ENCODE measurements around the gene HSD11B1. TPM values are rescaled to one million over a fixed set of nuclear protein-coding genes. Genes with fewer than 3 reads are reported as not detected.
A peak's percentile ranks its signal among the peaks of the same experiment; 100 is the strongest.

HSD11B1 gene
- 83.7 TPM for total RNA-seq
- long read RNA-seq, transcript HSD11B1-202 (6 exons, 1,405 nt): major isoform, 146 of 164 reads
- long read RNA-seq, partial matches to known transcripts: 9 of 164 reads
- long read RNA-seq, other reads (novel, unspliced or antisense): 9 of 164 reads

DNA sequence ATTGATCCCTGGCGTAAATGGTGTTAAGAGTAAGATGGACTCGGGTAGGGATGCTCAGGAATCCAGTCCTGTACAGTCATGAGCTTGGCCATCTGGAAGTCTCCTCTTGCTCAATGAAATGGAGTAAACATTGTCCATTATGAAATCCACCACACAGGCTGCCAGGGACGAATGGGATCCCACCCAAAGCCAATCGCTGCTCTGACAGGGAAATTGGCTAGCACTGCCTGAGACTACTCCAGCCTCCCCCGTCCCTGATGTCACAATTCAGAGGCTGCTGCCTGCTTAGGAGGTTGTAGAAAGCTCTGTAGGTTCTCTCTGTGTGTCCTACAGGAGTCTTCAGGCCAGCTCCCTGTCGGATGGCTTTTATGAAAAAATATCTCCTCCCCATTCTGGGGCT lies at the start of gene HSD11B1:
HSD11B1 (plus strand) TSS at position 263 of the 400 bp plus-strand sequence; CDS start at position 360, 97 bp downstream.
- DNase-seq (ENCODE audit: low spot score): no peak

GRCh38 chr1:209655411-209656231 lies 49.0 kb upstream of the HSD11B1 start:
- no peak for DNase-seq (ENCODE audit: low spot score)

- DNase-seq (ENCODE audit: low spot score): no peak
Observed at GRCh38 chr1:209657140-209657879, 47.3 kb upstream of the HSD11B1 start.

DNA sequence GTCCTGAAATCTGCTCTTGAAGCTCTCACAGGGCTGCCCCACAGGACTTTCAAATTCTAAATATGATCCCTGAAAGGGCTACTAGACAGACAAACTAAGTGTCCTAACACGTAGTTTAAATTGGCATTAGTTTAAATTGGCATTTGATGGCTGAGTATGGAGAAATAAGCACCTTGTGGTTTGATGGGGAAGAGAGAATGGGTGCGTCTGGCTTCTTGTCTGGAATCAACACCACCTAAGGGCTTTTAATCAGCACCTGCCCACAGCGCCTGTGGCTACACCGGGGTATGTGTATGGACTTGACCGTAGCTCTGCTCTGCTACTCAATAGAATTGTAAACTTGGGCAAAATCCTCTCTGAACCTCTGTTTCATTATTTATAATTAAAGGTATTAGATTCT lies 46.7 kb upstream of the HSD11B1 start:
- DNase-seq (ENCODE audit: low spot score): no peak

- no peak for DNase-seq (ENCODE audit: low spot score)
Observed at GRCh38 chr1:209659909-209660308, 44.7 kb upstream of the HSD11B1 start.

DNA sequence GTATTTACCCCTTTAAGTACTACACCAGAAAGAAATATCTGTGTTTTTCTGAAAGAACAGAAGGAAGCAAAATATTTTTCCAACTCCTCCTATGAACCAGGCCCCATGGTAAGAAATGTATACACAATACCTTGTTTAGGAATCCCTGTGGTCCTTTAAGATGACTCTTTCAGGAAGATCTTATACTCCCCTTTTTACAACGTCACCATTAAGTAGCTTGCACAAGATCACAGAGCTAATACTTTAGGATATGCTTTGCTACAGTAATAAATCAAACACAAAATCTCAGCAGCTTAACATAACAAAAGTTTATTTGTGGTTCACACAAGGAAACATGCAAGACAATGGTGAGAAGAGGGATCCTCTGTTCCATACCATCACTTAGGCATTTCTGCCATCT lies 43.6 kb upstream of the HSD11B1 start:
- DNase-seq (ENCODE audit: low spot score): no peak

DNA sequence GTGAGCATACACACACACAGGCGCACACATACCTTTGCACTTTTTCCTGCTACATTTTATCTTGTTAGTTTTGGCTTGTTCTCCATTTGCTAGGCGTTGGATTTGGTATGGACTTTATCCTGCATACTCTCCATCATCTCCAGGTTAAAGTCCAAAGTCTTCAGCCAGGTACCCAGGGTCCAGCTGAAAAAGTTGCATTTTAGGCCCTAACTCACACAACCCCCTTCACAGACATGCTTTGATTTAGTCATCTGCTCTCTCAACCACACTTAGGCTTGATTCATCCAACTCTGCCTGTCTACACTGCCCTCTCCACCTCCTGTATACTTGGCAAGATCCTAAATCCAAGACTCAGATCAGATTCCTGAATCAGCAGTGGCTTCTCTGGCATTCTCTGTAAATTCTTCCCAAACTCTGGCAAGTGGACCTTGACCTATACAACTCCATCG lies 41.7 kb upstream of the HSD11B1 start:
- no peak for DNase-seq (ENCODE audit: low spot score)

GRCh38 chr1:209667103-209667502 lies 37.5 kb upstream of the HSD11B1 start:
- no peak for DNase-seq (ENCODE audit: low spot score)

DNA sequence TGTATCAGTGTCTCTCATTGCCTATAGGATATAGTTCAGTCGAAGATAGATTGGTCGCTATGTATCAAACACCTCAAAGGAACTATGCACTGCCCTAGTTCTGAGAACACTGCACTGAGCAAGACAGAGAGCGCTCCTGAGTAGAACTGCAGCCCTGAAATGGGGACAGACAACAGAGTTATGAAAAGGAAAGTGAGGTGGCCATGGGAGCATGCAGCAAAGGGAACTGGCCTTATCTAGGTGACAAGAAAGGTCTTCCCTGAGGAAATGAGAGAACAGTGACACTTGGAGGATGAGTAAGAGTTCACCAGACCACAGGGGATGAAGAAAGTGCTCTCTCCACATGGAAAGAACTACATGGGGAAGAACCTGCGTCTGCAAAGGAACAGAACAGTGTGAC lies 36.9 kb upstream of the HSD11B1 start:
- DNase-seq (ENCODE audit: low spot score): no peak

DNA sequence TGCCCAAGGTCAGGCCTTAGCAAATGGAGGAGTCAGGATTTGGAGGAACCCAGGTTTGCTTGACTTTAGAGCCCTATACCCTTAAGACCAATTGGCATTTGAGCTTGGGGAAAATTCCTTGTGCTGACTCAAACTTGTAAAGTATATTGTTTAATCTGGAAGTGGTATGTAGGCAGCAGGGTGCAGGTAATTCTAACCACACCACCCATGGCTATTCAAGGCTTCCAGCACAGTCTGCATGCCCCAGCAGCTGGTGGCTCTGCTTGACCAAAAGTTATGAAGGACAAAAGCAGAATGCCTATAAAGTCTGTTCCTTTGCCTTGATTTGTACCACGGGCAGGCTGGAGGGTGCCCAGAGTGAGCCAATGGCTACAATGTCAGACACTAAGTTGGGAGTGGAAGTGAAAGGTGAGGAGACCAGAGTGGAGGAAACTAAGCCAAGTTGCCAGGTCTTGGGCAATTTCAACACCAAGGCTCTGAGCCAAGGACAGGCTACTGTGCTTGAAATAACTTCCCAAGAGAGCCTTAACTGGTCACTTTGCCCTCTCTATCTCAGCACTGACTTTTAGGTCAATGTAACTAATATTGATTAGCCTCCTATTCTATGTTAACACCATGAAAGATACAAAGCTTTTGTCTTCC lies 34.1 kb upstream of the HSD11B1 start:
- no peak for DNase-seq (ENCODE audit: low spot score)

DNA sequence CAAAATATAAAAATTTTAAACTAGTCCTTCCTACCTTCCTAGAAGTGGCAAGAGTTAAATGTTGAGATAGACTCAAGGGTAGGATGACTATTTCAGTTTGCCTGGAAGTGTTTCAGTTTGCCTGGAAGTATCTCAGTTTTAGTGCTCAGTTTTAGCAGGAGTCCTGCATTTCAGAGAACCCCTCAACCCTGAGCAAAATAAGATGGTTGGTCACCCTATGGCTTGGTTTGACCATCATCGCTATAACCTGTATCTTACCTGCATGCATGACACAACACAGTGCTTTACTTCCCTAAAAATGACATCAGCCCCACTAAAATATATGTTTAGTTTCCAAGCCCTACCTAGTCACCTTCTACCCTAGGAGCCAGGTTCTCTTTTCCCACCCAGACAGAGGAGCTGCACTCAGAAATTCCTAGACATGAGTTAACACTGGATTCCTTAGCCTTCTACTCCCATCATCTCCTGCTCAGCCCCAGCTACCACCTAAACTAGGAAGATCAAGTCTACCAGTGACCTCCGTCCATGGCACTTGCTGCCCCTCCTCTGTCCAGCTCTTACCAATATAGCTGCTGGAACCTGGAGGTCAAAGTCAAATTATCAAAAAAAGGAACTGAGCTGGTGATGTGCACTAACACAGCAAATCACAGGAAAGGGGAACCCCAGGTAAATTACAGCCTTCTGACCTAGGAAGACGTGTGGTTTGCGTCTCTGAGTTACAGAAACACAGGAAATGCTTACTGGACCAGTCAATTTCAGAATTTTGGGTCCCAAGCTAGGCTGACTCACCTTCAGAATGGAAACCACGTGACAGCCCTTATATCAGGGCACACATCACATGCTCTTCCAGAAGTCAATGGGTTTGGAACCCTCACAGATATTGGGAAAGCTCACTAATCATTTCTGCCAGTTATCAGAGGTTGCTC lies 31.7 kb upstream of the HSD11B1 start:
- no peak for DNase-seq (ENCODE audit: low spot score)

DNA sequence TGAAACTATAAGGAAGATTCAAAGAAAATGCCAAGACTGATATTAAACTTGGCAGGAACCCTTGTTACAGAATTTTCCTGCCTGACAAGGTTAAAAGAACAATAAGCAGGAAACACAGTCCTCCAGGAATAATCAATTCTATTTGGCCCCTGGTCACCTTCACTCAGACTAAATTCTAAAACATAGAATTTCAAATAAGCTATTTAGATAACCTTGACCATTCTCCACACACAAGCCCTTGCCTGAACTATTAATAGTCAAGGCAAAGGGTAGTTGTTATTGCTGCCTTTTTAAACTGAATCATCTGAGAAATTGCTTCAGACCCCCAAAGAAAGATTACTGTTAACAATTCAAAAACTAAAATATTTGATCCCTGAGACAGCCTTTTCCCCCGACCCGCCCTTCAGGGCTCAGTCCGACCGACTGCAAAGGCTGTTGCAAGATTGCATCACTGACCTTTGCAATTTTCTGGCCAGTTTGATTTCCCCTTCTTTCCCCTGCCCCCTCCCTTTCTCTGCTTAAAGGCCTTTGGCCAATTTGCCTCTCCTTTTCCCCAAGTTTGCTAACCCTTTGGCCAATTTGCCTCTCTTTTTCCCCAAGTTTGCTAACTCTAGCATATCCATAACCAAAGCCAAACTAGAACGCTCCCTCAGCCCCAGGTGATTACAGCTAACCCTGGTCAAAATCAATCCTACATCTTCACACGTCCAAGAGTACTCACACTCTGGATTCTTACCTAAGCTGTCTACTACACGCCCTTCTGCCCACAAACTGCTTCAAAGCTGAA lies 30.8 kb upstream of the HSD11B1 start:
- DNase-seq (ENCODE audit: low spot score): no peak

- peak; percentile 92 for DNase-seq (ENCODE audit: low spot score)
Observed at GRCh38 chr1:209674957-209675564, 29.6 kb upstream of the HSD11B1 start, which contains the start of gene G0S2. Gene G0S2 (plus strand): TSS chr1:209675412. CDS start chr1:209675685, 273 bp downstream.

GRCh38 chr1:209675565-209676154 lies 29.0 kb upstream of the HSD11B1 start:
- DNase-seq (ENCODE audit: low spot score): no peak

GRCh38 chr1:209678981-209679539 lies 25.6 kb upstream of the HSD11B1 start:
- DNase-seq (ENCODE audit: low spot score): no peak

- DNase-seq (ENCODE audit: low spot score): no peak
Observed at GRCh38 chr1:209685821-209686220, 18.8 kb upstream of the HSD11B1 start.

- DNase-seq (ENCODE audit: low spot score): no peak
Observed at GRCh38 chr1:209686322-209686721, 18.3 kb upstream of the HSD11B1 start.

- no peak for DNase-seq (ENCODE audit: low spot score)
Observed at GRCh38 chr1:209688746-209689234, 15.9 kb upstream of the HSD11B1 start.

Data from mesenteric fat pad (tissue), 1 donor.